OCI-LY3 (cell line): Measurements from ENCODE around the gene GMPPA.

Source experiments
- H2AFZ ChIP-seq: fragments of 200-600, 300-600 bp; shearing (Covaris generic); 2 replicates; pipeline ENCODE4 v1.6.0; 2014; ENCODE audit warnings: antibody characterized with exemption, low read depth, low read length
- H3K27ac ChIP-seq: fragments of 200-600, 300-600 bp; sonication (generic); 2 replicates; pipeline ENCODE4 v1.5.1; 2014; ENCODE audit warnings: mild to moderate bottlenecking, low read length, moderate library complexity, mixed read lengths
- H3K27me3 ChIP-seq: fragments of 200-600, 300-600 bp; sonication (generic); 2 replicates; pipeline ENCODE4 v1.6.1; 2014; ENCODE audit warnings: low read depth, low read length, mixed read lengths
- H3K36me3 ChIP-seq: fragments of 200-600, 300-600 bp; sonication (generic); replicated peaks from 2 replicates; pipeline ENCODE3; 2014; ENCODE audit warnings: low read depth, low read length, mixed read lengths
- H3K4me1 ChIP-seq: fragments of 300-600, 200-600 bp; sonication (generic); 2 replicates; pipeline ENCODE4 v1.6.1; 2014; ENCODE audit warnings: low read length, mixed read lengths
- H3K4me2 ChIP-seq: fragments of 200-600, 300-600 bp; sonication (generic); 2 replicates; pipeline ENCODE4 v1.6.1; 2014; ENCODE audit warnings: low read length, mixed read lengths
- H3K4me3 ChIP-seq: fragments of 300-600, 200-600 bp; sonication (generic); 2 replicates; pipeline ENCODE4 v1.5.1; 2014; ENCODE audit warnings: antibody characterized with exemption, mild to moderate bottlenecking, low read length, moderate library complexity
- H3K79me2 ChIP-seq: fragments of 300-600, 200-600 bp; shearing (Covaris generic); 2 replicates; pipeline ENCODE4 v1.6.1; 2014; ENCODE audit warnings: mild to moderate bottlenecking, low read length, mixed read lengths
- H3K9ac ChIP-seq: fragments of 300-600, 200-600 bp; shearing (Covaris generic); 2 replicates; pipeline ENCODE4 v1.6.0; 2014; ENCODE audit warnings: mild to moderate bottlenecking, low read length, moderate library complexity
- H3K9me3 ChIP-seq: fragments of 200-600, 300-600 bp; shearing (Covaris generic); 2 replicates; pipeline ENCODE4 v1.6.1; 2014; ENCODE audit warnings: low read length, mixed read lengths; ENCODE audit not compliant: insufficient read depth
- H4K20me1 ChIP-seq: fragments of 200-600, 300-600 bp; sonication (generic); 2 replicates; pipeline ENCODE4 v1.6.1; 2016; ENCODE audit warnings: low read length, mixed read lengths; ENCODE audit not compliant: insufficient read depth
- EZH2phosphoT487 ChIP-seq: fragments of 200-600 bp; shearing (Covaris generic); IDR thresholded peaks from 2 replicates; pipeline ENCODE4 v1.6.1; 2018; ENCODE audit warnings: antibody characterized with exemption, mixed run types, low read depth
- TF ChIP-seq, protein P1 (sequence below): fragments of 200-600, 300-600 bp; sonication (generic); IDR thresholded peaks from 2 replicates; pipeline ENCODE4 v1.5.1; 2014; ENCODE audit warnings: antibody characterized with exemption, low read length, low read depth

Gene GMPPA

DNA sequence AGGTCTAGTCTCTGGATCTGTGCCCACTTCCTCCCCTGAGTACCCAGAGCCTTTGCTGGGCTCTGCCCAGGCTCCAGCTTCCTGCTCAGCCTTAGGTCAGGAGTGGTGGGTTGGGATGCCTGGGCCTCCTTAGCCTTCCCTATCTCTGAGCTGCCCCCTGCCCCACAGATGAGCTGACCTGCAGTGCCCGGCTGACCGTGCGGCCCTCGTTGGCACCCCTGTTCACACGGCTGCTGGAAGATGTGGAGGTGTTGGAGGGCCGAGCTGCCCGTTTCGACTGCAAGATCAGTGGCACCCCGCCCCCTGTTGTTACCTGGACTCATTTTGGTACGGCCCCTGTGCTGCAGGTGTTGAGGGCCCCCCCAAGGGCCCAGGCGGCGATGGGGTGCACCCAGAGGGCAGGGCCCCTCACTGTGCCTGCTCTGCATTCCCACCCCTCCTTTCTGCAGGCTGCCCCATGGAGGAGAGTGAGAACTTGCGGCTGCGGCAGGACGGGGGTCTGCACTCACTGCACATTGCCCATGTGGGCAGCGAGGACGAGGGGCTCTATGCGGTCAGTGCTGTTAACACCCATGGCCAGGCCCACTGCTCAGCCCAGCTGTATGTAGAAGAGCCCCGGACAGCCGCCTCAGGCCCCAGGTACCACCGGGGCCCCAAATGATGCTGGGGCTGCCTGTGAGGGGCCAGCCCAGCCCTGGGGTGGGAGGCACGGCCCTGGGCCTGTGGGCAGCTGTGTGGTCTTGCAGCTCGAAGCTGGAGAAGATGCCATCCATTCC is 30.1 kb upstream of the GMPPA start:
- no peaks in the 10 kb centered on the region for H3K4me1 ChIP-seq
- no peak overlapping the region for H3K9ac ChIP-seq
- no peak overlapping the region for H3K4me2 ChIP-seq
- H3K79me2 ChIP-seq = no peaks in the 10 kb centered on the region
- no peaks in the 10 kb centered on the region for H3K9me3 ChIP-seq
- no peaks in the 10 kb centered on the region for H3K27me3 ChIP-seq
- H3K27ac ChIP-seq = no peak overlapping the region
- TF ChIP-seq, protein P1, sequence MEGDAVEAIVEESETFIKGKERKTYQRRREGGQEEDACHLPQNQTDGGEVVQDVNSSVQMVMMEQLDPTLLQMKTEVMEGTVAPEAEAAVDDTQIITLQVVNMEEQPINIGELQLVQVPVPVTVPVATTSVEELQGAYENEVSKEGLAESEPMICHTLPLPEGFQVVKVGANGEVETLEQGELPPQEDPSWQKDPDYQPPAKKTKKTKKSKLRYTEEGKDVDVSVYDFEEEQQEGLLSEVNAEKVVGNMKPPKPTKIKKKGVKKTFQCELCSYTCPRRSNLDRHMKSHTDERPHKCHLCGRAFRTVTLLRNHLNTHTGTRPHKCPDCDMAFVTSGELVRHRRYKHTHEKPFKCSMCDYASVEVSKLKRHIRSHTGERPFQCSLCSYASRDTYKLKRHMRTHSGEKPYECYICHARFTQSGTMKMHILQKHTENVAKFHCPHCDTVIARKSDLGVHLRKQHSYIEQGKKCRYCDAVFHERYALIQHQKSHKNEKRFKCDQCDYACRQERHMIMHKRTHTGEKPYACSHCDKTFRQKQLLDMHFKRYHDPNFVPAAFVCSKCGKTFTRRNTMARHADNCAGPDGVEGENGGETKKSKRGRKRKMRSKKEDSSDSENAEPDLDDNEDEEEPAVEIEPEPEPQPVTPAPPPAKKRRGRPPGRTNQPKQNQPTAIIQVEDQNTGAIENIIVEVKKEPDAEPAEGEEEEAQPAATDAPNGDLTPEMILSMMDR = no peak
- H4K20me1 ChIP-seq = no peaks in the 10 kb centered on the region
- H3K36me3 ChIP-seq = no peaks in the 10 kb centered on the region
- H3K4me3 ChIP-seq = no peak overlapping the region
- H2AFZ ChIP-seq = no peak overlapping the region

DNA sequence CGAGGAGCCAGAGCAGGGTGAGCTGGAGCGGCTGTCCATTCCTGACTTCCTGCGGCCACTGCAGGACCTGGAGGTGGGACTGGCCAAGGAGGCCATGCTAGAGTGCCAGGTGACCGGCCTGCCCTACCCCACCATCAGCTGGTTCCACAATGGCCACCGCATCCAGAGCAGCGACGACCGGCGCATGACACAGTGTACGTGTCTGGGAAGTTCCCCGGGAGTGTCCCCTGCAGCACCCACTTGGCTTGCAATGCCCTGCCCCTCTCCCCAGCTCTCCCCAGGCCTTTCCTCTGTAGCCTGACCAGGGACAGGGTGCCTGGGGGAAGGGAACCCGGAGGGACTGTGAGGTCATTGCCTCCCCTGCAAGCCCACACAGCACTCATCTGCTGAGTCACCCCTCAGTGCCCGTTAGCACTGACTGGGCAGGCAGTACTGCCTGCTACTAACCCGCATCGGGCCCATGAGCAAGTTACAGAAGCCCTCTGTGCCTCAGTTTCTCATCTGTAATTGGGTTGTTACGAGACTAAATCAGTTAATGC is 29.4 kb upstream of the GMPPA start:
- no peaks in the 10 kb centered on the region for H3K27me3 ChIP-seq
- no peak overlapping the region for H3K4me3 ChIP-seq
- no peaks in the 10 kb centered on the region for H4K20me1 ChIP-seq
- no peak overlapping the region for H2AFZ ChIP-seq
- TF ChIP-seq EZH2phosphoT487 = no peak
- TF ChIP-seq, protein P1 = no peak
- H3K4me2 ChIP-seq = no peak overlapping the region
- no peaks in the 10 kb centered on the region for H3K9me3 ChIP-seq
- no peak overlapping the region for H3K27ac ChIP-seq
- no peak overlapping the region for H3K9ac ChIP-seq
- H3K79me2 ChIP-seq = no peaks in the 10 kb centered on the region
- no peaks in the 10 kb centered on the region for H3K4me1 ChIP-seq
- no peaks in the 10 kb centered on the region for H3K36me3 ChIP-seq

DNA sequence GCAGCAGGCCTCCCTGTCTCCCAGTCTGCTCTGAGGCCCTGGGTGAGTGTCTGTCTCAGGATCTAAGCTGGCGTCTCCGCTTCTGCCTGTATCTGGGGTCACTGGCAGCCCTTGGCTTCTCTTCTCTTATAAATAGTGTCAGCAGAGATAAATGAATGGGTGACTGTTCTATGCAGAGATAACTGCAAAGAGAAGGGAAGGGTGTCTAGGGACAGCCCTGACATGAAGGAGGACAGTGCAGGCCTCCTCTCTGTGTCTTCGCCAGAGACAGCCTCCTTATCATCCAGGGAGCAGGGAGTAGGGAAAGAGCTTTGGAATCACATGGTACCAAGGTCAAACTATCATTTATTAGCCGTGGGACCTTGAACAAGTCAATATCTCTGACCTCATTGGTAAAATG is 28.3 kb upstream of the GMPPA start:
- Histone ChIP-seq H3K4me2 (no peak overlapping the region), H3K9me3 (no peaks in the 10 kb centered on the region), H3K4me3 (no peak overlapping the region), H3K27me3 (no peaks in the 10 kb centered on the region; the same call in 1 of the 2 replicates), H3K27ac (no peak overlapping the region), H3K79me2 (no peaks in the 10 kb centered on the region), H2AFZ (no peak overlapping the region), H3K4me1 (no peaks in the 10 kb centered on the region), H4K20me1 (no peaks in the 10 kb centered on the region), H3K9ac (no peak overlapping the region), H3K36me3 (no peaks in the 10 kb centered on the region)
- TF ChIP-seq, protein P1 = no peak
- TF ChIP-seq EZH2phosphoT487 = no peak

DNA sequence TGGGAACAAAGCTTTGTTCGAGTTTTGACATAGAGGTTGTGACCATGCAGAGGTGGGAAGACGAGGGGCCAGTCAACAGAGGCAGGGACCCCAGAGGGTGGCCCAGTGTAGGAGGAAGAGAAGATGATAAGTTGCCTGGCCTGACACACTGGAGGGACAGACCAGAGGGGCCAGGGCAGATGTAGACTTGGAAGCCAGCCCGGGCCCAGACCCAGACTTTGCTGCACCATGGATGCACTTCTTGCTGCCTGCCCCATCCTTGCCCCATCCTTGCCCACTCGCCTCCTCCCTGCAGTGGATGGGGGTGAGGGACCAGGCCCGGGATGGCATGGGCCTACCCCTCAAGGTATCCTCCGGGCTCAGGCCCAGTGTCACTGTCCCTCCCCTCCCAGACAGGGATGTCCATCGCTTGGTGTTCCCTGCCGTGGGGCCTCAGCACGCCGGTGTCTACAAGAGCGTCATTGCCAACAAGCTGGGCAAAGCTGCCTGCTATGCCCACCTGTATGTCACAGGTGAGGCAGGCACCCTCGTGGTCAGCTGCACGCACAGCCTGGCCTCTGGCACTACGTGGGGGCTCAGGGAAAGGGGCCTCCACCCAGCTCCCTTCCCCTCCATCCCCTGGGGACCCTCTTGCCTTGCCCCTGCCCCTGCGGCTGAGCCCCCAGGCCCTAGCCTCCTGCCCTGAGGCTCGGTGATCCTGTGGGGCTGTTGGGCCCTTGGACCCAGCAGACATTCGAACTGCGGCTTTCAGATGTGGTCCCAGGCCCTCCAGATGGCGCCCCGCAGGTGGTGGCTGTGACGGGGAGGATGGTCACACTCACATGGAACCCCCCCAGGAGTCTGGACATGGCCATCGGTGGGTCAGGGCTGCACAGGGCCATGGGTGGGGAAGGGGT is 27.0 kb upstream of the GMPPA start:
- TF ChIP-seq, protein P1 = no peak
- TF ChIP-seq EZH2phosphoT487 = no peak
- Histone ChIP-seq H3K79me2 (no peaks in the 10 kb centered on the region), H3K9me3 (no peaks in the 10 kb centered on the region), H3K4me1 (no peaks in the 10 kb centered on the region), H3K9ac (no peak overlapping the region), H3K4me3 (no peak overlapping the region), H3K36me3 (no peaks in the 10 kb centered on the region), H4K20me1 (no peaks in the 10 kb centered on the region), H3K27me3 (no peaks in the 10 kb centered on the region; the same call in 1 of the 2 replicates), H2AFZ (no peak overlapping the region), H3K27ac (no peak overlapping the region), H3K4me2 (no peak overlapping the region)
